H1 (cell line): Measurements from ENCODE around the gene CXCL17. TPM values are rescaled to one million over a fixed set of nuclear protein-coding genes. Genes with fewer than 3 reads are reported as not detected.

ENCODE experiments used
- CEBPB ChIP-seq: IDR thresholded peaks from 2 replicates; pipeline ENCODE4 v1.6.1; 2012; ENCODE audit warnings: low read depth, low read length
- EGR1 ChIP-seq: IDR thresholded peaks from 2 replicates; pipeline ENCODE4 v1.6.1; 2011; ENCODE audit warnings: low read depth, low read length, borderline replicate concordance
- EZH2 ChIP-seq: fragments of 200-600 bp; sonication (generic); IDR thresholded peaks from 2 replicates; pipeline ENCODE4 v1.7.1; 2012; ENCODE audit warnings: low read depth, mild to moderate bottlenecking, moderate library complexity, low read length, inconsistent platforms; ENCODE audit not compliant: severe bottlenecking
- HDAC6 ChIP-seq: IDR thresholded peaks from one replicate; pipeline ENCODE4 v1.7.1; 2012; ENCODE audit warnings: low read depth, mild to moderate bottlenecking, inconsistent platforms, low read length, moderate library complexity
- JUN ChIP-seq: IDR thresholded peaks from 2 replicates; pipeline ENCODE4 v1.6.1; 2011; ENCODE audit warnings: low read depth, mild to moderate bottlenecking, improper control_type of control experiment, low read length
- JUND ChIP-seq: IDR thresholded peaks from 2 replicates; pipeline ENCODE4 v1.6.1; 2011; ENCODE audit warnings: mild to moderate bottlenecking, improper control_type of control experiment, low read length
- MAFK ChIP-seq: IDR thresholded peaks from 2 replicates; pipeline ENCODE4 v1.6.1; 2012; ENCODE audit warnings: low read depth, mild to moderate bottlenecking, improper control_type of control experiment, low read length
- PHF8 ChIP-seq: fragments of 200-600 bp; sonication (generic); conservative IDR thresholded peaks from 2 replicates; pipeline ENCODE4 v1.7.1; 2012; ENCODE audit warnings: low read depth, mild to moderate bottlenecking, inconsistent platforms, low read length, moderate library complexity
- RBBP5 ChIP-seq: IDR thresholded peaks from 2 replicates; pipeline ENCODE4 v1.7.1; 2012; ENCODE audit warnings: low read depth, mild to moderate bottlenecking, inconsistent platforms, low read length, moderate library complexity, borderline replicate concordance
- RXRA ChIP-seq: IDR thresholded peaks from 2 replicates; pipeline ENCODE4 v1.6.1; 2011; ENCODE audit warnings: low read depth, mild to moderate bottlenecking, low read length, moderate library complexity; ENCODE audit not compliant: insufficient read depth
- SIN3A ChIP-seq, 2 experiments: IDR thresholded peaks in 1 of 2; conservative IDR thresholded peaks in 1 of 2; 2 replicates each; pipeline ENCODE4 v1.6.1; 2011 to 2012; ENCODE audit warnings: low read length in 2 of 2, improper control_type of control experiment in 1 of 2, low read depth in 1 of 2, mild to moderate bottlenecking in 1 of 2
- SIX5 ChIP-seq: IDR thresholded peaks from 2 replicates; pipeline ENCODE4 v1.6.1; 2011; ENCODE audit warnings: mild to moderate bottlenecking, low read depth, low read length
- SP2 ChIP-seq: IDR thresholded peaks from 2 replicates; pipeline ENCODE4 v1.6.1; 2012; ENCODE audit warnings: mild to moderate bottlenecking, low read length, inconsistent platforms
- SRF ChIP-seq: IDR thresholded peaks from 2 replicates; pipeline ENCODE4 v1.6.1; 2011; ENCODE audit warnings: mild to moderate bottlenecking, low read depth, low read length, moderate library complexity
- TBP ChIP-seq: IDR thresholded peaks from 2 replicates; pipeline ENCODE4 v1.6.1; 2011; ENCODE audit warnings: low read depth, low read length, improper control_type of control experiment
- TEAD4 ChIP-seq: IDR thresholded peaks from 2 replicates; pipeline ENCODE4 v1.6.1; 2012; ENCODE audit warnings: low read depth, low read length, inconsistent platforms, mixed read lengths
- YY1 ChIP-seq: IDR thresholded peaks from 2 replicates; pipeline ENCODE4 v1.6.1; 2011; ENCODE audit warnings: low read depth, mild to moderate bottlenecking, low read length
- polyA plus RNA-seq, 7 experiments: library from polyadenylated mRNA; depleted of rRNA in 3 of 7; stranded (reverse) in 5 of 7; unstranded in 2 of 7; fragments of >200 nt in 5 of 7; fragments of 200-250 nt in 2 of 7; gene quantifications; 1 replicate in 5 of 7; 2 replicates in 1 of 7; 4 replicates in 1 of 7; pipeline versions ENCODE4 v1.2.1 to v1.2.3, GENCODE V29; 2011 to 2013; ENCODE audit warnings: missing spikeins in 2 of 7, mixed read lengths in 2 of 7
- total RNA-seq: library from RNA; stranded (reverse); fragmentation: NEBNext Ultra II Directional; extraction: Animal tissue kit (Norgen Biotek cat#: 25700); gene quantifications from 2 replicates; pipeline ENCODE4 v1.2.1, GENCODE V29; 2021
- TF ChIP-seq, protein P1 (sequence below): IDR thresholded peaks from 2 replicates; pipeline ENCODE4 v1.6.1; 2012; ENCODE audit warnings: low read length, inconsistent platforms
- TF ChIP-seq, protein P2 (sequence below): IDR thresholded peaks from 2 replicates; pipeline ENCODE4 v1.6.1; 2012; ENCODE audit warnings: inconsistent platforms
- TF ChIP-seq, protein P3 (sequence below): IDR thresholded peaks from 2 replicates; pipeline ENCODE4 v1.6.1; 2011; ENCODE audit warnings: low read length, improper control_type of control experiment

Gene CXCL17
- total and polyA plus RNA-seq, 2 of the 8 experiments (the other 6 are each of a cell fraction or from before 2014, with no cell fraction given) = not detected

DNA sequence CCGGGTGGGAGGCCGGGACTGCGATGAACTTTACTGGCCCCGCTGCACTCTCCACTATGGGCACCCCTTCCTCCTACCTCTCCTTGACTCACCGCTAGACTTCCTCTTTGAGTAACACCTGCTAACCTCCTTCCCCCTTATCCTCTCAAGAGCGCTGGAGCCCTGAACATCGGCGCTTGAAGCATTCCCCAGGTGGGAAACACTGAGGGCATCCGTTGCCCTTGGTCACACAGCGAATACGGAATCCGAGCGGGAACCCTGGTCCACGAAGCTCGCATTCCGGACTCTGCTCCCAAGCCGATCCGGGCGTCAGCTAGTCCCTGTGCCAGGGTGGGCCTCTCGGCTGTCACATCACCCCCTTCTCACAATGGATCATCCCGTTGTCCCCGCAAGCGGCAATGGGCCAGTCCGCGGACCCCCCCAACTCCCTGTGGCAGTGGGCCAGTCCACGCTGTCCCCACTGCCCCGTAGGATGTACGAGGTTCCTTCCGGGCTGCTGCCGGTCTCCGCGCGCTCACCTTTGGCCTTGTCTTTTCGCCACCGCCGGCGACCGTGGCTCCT, 19.8 kb downstream of the CXCL17 start (continued):
- TF ChIP-seq JUN (no peak), TEAD4 (no peak), EGR1 (no peak), MAFK (no peak), SIX5 (peak; percentile 53), JUND (peak; percentile 93), EZH2 (no peak), PHF8 (no peak), SP2 (no peak), RBBP5 (peak; percentile 16; the same call in 1 of the 2 replicates), TBP (no peak), HDAC6 (no peak), SRF (no peak), RXRA (no peak), YY1 (no peak), SIN3A (conservative IDR thresholded peaks at IDR 0.05 in 1 of 2, IDR thresholded peaks at IDR 0.05 in 1 of 2; ENCODE audit: low read depth in 1 of 2, low read length in 2 of 2) (0 out of 4 replicates have a peak, but pooled peaks of 1 of the 2 experiments have one; percentile 7), CEBPB (no peak)
- TF ChIP-seq, protein P1, sequence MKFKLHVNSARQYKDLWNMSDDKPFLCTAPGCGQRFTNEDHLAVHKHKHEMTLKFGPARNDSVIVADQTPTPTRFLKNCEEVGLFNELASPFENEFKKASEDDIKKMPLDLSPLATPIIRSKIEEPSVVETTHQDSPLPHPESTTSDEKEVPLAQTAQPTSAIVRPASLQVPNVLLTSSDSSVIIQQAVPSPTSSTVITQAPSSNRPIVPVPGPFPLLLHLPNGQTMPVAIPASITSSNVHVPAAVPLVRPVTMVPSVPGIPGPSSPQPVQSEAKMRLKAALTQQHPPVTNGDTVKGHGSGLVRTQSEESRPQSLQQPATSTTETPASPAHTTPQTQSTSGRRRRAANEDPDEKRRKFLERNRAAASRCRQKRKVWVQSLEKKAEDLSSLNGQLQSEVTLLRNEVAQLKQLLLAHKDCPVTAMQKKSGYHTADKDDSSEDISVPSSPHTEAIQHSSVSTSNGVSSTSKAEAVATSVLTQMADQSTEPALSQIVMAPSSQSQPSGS = no peak
- TF ChIP-seq, protein P2, sequence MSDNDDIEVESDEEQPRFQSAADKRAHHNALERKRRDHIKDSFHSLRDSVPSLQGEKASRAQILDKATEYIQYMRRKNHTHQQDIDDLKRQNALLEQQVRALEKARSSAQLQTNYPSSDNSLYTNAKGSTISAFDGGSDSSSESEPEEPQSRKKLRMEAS = no peak
- TF ChIP-seq, protein P3, sequence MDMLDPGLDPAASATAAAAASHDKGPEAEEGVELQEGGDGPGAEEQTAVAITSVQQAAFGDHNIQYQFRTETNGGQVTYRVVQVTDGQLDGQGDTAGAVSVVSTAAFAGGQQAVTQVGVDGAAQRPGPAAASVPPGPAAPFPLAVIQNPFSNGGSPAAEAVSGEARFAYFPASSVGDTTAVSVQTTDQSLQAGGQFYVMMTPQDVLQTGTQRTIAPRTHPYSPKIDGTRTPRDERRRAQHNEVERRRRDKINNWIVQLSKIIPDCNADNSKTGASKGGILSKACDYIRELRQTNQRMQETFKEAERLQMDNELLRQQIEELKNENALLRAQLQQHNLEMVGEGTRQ = no peak
- TF ChIP-seq, all 59 proteins: peak for 8
